NCI-H1092 (cell line): ENCODE data around the gene CTU1.
A peak's percentile ranks its signal among the peaks of the same experiment; 100 is the strongest.
"Not testable (repeated sequence)": the region's sequence is repeated elsewhere in the genome, so short reads cannot be mapped to it uniquely, and the experiment has no call there.

Experiments
- DNase-seq: peaks from one replicate; lab custom pipeline; 2025; lab: John Stamatoyannopoulos, UW

The CTU1 gene

DNA sequence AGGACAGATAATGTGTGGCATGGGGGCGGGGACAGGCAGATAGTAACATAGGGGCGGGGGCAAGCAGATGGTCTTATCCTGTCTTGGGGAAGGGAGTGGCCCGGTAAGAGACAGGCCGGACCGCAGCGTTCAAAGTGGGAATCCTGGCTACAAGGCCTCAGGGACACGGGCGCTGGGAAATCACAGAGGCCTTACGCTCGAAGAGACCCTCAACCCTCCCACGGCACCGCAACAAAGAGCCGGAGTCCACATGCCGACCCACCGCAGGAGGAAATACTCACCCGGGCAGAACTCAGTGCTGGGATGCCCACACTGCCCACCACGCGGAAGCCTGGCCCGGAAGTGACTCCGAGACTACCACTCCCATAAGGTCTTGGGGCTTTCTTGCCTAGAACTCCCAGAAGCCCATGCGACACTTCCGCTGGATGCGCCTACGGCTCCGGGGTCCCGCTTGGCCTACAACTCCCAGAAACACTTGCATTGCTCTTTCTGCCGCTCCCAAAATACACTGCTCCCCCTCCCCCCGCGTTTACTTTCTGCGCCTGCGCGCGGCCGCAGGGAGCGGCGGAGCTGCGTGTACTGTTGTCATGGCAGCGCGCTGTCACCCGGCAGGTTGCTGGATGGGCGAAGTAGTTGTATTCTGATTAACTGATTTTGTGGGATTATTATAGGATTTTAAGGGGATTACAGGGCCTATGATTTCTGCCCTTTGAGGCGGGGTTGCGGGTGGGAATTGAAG, at the start of gene CTU1:
CTU1 (minus strand) TSS at position 344 of the 739 bp plus-strand sequence. CDS start 3,840 bp downstream, outside the sequence.
- DNase-seq = peak; percentile 95

DNA sequence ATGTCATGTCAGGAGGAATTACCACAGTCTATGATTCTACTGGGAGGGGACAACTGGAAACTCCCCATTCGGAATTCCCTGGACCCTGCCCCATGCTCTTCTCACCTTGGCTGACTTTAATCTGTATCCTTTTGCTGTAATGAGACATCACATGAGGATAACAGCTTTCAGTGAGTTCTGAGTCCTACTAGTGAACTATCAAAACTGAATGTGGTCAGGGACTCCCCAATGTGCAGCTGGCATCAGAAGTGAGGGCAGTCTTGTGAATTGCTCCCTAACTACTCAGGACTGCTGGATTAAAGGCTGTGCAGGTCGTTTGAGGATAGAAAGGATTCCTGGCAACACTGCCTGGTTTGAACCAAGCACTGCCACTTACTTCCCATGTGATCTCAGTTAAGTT, 49.1 kb upstream of the CTU1 start:
- DNase-seq = no peak

DNA sequence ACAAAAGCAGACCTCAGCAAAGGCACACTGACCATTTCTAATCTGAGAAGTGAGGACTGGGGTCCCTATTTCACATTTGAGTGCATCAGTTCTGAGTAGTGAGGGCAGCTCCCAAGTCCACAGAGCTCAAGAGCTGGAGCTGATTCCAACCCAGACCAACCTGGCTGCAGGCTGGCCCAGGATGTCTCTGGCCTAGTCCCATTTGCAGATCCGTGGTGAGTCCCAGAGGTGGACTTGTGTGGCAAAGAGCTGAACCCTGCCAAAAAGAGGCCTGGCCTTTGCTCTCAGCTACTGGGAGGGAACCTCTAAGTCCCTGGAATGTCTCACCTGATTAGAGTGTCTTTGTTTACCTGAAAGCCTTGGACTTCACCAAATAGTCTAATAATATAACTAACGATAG, 48.5 kb upstream of the CTU1 start:
- DNase-seq = no peak

DNA sequence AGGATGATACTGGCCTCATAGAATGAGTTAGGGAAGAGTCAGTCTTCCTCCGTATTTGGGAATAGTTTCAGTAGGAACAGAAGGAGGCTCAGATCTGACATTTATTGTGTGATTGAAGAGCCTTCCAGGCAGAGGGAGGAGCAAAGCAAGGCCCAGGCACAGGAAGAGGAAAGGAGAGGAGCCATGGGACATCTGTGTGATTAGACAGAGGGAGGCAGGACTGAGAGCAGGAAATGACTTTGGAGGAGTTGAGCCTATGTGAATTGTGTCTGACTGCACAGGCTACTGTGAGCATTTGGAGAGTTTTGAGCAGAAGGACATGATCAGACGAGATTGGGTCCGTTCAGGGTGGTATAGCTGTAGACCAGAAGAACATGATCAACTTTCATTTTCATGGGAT, 42.4 kb upstream of the CTU1 start:
- DNase-seq = no peak

DNA sequence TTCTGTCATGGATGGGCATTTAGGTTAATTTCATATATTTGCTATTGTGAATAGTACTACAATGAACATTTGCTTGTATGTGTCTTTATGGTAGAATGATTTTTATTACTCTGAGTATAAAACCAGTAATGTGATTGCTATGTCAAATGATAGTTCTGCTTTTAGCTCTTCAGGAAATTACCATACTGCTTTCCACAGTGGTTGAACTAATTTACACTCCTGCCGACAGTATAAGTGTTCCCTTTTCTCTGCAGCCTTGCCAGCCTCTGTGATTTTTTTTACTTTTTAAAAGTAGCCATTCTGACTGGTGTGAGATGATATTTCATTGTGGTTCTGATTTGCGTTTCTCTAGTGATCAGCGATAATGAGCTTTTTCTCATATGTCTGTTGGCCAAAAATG, 40.4 kb upstream of the CTU1 start:
- no peak for DNase-seq

DNA sequence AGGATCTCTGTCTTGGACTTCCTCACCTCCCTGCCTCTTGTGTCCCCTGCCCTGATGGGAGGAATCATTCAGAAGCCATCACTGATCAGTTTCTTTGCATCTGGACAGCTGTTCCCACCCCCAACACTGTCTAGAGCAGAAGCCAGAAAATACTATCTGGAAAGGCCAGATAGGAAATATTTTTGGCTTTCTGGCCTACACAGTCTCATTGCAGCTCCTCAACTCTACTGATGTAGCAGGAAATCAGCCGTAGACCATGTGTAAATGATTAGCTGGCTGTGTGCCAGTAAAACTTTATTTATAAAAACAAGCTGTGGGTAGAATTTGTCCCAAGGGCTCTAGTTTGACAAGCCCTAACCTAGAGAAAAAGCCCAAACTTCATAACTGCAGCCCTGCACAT, 39.5 kb upstream of the CTU1 start:
- DNase-seq = no peak

DNA sequence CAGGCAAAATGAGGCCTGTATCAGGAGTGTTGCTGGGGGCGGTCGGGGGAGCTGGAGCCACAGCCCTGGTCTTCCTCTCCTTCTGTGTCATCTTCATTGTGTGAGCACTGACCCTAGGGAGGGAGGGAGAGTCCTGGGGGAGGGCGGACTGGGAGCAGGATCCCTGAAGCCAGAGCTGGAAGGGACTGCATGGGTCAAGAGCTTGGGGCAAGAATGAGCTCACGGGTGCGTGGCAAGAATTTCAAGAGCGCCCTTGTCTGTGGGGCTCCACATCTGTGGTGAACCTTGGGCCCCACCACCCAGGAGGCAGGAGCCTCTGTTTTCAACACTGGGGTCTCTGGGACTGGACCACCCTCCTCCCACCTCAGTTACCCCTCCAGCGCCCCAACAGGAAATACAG, 38.5 kb upstream of the CTU1 start:
- DNase-seq = no peak

DNA sequence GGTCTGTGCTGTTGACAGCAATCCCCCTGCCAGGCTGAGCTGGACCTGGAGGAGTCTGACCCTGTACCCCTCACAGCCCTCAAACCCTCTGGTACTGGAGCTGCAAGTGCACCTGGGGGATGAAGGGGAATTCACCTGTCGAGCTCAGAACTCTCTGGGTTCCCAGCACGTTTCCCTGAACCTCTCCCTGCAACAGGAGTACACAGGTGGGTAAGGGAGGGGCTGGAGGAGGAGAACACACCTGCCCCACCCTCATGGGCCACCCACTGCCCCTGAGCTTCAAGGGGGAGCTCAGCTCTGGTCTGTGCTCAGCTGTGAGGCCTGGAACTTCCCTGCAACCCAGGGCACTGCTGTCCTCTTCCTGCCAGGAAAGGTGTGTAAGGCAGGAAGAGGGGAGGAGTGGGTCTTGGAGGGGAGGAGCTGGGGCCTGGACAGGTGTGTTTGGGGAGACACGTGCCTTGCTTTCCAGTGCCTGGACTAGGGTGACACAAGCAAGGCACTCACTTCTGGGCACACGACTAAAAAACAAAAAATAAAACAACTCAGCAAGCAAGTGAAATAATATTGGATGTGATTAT, 37.8 kb upstream of the CTU1 start:
- DNase-seq = no peak

DNA sequence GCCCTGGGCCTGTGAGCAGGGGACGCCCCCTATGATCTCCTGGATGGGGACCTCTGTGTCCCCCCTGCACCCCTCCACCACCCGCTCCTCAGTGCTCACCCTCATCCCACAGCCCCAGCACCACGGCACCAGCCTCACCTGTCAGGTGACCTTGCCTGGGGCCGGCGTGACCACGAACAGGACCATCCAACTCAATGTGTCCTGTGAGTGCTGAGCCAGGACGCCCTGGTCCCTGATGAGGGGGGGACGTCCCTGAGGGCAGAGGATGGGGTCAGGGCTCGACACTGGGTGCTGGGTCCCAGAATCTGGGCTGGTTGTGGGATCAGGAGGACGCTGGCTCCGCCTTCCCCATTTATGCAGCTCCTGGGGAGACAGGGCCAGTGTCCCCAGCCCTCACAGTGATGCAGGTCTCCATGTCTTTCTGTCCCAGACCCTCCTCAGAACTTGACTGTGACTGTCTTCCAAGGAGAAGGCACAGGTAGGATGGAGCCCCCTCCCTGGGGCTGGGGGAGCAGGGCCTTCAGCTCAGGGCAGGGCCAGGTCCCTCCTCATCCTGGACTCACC, 36.4 kb upstream of the CTU1 start:
- no peak for DNase-seq

DNA sequence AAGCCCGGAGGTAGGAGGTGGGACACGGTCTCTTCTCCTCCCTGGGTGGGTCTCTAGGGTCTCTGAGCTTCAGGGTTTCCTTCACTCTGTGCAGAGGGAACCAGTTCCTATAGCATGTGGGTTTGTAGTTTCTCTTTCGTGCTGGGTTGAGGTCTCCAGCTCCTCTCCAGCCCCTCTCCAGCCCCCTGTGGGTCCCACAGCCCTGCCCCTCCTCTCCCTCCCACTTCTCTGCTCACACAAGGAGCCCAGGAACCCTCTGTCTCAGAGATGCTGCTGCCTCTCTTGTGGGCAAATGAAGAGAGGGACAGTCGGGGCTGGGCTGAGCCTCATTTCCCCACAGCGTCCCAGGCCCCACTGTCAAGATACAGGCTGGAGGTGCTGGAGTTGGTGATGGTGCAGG, 35.3 kb upstream of the CTU1 start:
- DNase-seq = no peak

DNA sequence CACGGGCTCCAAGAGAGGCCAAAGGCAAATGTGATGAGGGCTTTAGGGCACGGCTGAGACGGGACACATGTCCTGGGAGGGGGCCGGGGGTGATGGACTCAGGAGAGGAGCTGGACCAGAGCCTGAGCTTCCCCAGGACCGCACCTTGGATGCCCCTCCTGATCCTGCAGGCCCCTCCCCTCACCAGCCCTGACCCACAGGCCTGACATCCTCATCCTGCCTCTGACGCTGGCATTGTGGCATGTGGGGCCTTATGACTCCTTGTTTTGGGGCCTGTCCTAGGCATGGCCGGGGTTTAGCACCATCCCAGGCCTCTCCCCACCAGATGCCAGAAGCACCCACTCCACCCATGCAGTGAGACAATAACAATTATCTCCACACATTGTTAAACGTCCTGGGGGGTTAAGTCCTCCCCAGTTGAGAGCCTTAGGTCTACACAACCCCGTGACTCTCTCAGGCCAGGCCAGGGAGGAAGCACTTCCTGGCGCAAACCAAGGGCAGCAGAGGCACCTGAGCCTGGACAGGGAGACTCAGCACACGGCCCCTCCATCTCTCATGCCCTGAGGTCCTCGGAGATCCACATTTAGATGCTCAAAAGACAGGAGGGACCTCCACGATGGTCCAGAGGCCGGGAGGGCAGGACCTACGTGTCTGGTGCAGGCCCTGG, 34.7 kb upstream of the CTU1 start:
- not testable (repeated sequence) for DNase-seq

DNA sequence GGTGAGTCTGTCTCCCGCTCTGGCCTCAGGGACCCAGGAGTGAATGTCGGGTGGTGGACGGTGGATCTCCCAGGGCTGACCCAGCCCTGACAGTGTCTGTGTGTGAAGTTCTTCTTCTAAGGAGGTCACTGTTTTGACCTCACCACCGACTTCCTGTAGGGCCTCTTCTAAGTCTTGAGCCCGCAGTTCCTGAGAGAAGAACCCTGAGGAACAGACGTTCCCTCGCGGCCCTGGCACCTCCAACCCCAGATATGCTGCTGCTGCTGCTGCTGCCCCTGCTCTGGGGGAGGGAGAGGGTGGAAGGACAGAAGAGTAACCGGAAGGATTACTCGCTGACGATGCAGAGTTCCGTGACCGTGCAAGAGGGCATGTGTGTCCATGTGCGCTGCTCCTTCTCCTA, 33.9 kb upstream of the CTU1 start, which contains the start of gene SIGLEC7:
SIGLEC7 (plus strand) TSS at position 183 of the 400 bp plus-strand sequence; CDS start at position 252, 69 bp downstream.
- DNase-seq = no peak

DNA sequence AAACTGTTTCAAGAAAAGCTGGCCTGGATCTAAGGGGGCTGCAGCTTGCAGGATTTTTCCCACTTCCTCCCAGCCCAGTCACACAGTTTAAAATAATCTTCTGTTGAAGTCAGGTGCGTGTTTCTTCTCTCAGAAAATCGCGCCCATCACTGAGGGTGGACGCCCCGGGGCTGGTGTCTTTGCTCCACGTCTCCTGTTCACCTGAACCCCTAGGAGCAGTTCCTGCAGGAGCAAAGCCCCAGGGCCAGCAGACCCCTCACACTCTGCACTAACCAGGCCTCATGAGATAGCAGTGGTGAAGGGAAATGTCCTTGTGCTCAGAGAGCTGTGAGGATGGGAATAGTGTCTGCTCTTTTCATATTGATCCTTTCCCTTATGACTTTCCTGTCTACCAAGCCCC, 33.0 kb upstream of the CTU1 start:
- no peak for DNase-seq

DNA sequence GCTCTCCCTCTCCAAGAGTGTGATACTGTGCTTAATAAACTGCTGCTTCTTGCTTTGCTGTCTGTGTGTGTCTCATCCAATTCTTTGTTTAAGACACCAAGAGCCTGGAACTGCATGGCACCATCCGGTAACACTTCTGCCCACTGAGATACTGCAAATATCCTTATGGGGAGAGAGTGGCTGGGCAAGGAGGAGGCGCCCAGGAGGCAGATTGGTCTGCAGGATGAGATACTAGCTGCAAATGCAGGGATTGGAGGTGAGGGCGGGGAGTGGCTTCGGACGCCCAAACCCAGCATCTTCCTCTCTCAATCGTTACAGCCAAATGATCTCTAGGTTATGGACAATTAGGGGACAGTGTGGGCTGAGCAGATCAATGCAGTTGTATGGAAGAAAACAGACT, 32.2 kb upstream of the CTU1 start:
- no peak for DNase-seq

DNA sequence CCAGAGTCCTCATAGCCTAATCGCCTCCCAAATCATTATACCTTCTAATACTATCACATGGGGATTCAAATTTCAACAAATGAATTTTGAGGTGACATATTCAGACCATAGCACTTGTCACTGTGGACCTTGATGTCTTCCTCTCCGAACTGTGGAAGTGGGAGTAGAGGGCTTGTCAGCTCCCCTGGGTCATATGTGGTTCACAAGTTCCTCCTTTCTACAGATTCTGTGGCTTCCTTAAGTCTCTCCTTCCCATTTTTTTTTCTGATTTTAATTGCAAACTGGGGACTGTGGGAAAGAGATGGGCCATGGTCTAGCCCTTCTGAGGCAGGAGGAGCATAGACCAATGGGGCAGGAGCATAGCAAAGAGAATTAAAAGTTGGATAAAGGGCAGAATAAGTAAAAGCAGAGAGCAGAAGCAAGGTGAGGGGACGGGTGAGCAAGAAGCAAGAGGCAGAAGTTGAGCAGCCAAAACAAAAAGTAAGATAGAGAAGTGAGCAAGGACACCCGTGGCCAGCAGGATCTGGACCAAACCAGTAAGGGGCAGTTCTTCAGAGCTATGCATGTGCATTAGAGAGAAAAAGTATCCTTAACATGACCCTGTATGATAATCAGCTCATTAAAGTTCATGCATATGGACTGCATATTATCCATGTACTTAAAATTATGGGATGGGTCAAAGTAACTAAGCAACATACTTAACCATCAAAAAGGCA, 31.2 kb upstream of the CTU1 start:
- DNase-seq = no peak

DNA sequence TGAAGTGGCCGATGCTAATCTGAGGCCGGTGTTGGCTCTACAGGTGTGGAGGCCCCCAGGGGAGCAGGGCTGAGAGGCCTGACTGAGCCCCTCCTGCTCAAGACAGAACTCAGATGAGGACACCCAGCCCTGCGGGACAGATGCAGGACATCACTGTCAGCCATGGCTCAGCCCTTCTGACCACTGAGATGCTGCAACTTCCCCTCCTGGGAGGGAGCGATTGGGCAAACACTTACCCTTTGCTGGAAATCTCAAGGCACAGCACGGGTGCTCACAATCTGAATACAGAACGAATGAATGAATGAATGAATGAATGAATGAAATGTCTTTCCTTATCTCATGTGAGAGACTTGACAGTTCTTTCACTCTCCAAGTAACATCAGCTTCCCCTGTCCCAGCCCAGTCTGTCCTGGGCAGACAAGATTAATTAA, 30.4 kb upstream of the CTU1 start:
- DNase-seq = no peak

DNA sequence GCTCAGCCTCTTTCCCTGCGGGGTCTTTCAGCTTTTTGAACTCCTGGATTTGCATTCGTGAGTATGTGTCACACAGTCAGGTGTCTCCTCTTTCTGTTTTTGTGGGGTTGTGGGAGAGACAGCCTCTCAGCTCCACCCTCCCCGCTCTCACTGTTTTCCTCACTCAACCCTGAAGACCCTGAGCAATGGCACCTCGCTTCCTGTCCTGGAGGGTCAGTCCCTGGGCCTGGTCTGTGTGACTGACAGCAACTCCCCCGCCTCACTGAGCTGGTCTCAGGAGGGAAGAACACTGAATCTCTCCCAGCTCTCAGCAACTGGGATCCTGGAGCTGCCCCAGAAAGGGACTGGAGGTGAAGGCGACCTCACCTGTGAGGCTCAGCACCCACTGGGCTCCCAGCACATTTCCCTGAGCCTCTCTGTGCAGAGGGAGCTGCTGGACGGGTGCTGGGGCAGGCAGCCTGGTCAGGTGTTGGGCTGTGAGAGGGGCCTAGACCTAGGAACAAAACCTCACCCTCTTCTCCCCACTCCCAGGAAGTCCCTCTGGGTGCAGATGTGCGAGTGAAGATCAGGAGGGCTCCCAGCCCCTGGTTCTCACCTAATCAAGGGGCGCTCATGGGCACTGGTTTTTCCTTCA, 29.7 kb upstream of the CTU1 start:
- no peak for DNase-seq

DNA sequence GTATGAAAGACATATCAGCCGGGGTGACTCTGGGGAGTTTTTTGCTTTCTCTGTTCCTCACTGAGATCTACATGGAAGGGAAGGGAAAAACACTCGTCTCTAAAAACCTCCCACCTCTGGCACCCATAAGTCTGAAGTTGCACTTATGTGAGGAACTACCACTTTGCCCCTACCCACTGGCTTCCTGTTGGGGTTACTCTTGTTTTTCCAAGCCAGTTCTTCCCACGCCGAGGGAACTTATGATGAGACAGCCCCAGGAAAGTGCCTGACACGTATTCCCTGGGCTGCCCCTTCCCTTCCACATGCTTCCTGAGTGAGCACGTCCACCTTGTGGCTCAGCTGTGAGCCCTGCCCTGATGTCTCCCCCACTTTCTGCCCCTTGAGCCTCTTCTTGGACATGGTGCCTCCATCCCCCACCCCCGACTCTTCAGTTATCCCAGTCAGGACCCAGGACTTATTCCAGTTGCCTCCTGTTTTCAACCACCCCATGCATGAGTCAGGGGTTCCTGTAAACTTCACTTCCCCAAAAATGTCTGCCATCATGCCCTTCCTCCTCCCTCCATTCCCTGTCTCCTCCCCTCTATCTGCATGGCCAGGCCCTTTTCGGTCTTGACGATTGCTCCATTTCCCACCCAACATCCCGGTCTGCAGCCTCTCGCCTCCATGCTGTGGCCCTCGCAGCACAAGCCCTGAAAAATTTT, 28.8 kb upstream of the CTU1 start:
- no peak for DNase-seq

DNA sequence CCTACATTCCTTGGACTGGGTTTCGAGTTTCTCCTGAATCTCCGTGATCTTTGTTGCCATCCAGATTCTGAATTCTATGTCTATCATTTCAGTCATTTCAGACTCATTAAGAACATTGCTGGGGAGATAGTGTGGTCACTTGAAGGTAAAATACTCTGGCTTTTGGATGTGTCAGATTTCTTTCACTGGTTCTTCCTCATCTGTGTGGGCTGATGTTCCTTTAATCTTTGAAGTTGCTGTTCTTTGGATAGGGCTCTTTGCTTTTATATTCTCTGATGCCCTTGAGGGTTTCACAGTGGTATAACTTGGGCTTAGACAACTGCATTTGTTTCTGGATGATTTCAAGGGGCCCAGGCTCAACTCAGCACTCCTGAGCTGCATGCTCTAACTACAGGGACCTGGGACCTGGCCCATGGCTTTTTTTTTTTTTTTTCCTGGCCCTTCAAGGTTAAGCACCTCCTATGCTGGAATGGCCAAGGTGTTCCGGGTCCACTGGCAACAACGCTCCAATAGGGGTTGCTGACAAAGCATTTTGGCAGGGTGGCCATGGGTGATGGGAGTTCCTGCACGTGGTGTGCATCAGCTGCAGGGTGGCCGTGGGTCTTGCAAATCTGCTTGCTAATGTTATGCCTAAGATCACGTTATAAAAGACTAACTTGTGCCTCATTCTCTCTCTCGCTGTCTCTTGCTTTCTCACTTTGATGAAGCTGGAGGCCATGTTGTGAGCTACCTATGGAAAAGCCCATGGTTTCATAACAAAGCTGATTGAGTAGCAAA, 28.0 kb upstream of the CTU1 start:
- DNase-seq = no peak

DNA sequence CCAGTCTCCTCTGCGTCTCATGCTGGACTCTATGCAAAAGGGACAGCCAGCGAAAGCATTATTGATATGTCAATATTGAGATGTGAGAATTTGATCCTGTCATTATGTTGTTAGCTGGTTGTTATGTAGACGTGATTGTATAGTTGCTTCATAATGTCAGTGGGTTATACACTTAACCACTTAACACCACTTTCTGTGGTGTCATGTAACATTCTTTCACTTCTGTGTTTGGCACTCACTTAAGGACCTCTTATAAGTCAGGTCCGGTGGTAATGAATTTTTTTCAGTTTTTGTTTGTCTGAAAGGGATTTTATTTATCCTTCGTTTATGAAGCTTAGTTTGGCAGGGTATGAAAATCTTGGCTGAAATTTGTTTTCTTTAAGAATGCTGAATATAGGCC, 26.8 kb upstream of the CTU1 start:
- no peak for DNase-seq
